Liver (tissue), 3 donors: ENCODE results near the gene TPCN1.

Experiments used
- ATF3 ChIP-seq: IDR thresholded peaks from 2 replicates; pipeline ENCODE4 v1.6.1; 2016; ENCODE audit warnings: antibody characterized with exemption
- CTCF ChIP-seq: fragments of 150-350 bp; IDR thresholded peaks from 2 replicates; pipeline ENCODE4 v1.5.1; 2017; ENCODE audit warnings: improper control_type of control experiment, low read depth, low read length; ENCODE audit not compliant: missing input control
- EGR1 ChIP-seq, 2 donors: IDR thresholded peaks; 2 replicates each; pipeline ENCODE4 v1.6.1; 2016 to 2018; ENCODE audit warnings: antibody characterized with exemption in 2 of 2, low read depth in 2 of 2
- RAD21 ChIP-seq, 2 donors: IDR thresholded peaks; 2 replicates each; pipeline ENCODE4 v1.6.1; 2016; ENCODE audit warnings: antibody characterized with exemption in 2 of 2, mild to moderate bottlenecking in 2 of 2
- SP1 ChIP-seq: IDR thresholded peaks from 2 replicates; pipeline ENCODE4 v1.6.1; 2018; ENCODE audit warnings: antibody characterized with exemption, mild to moderate bottlenecking
- TAF1 ChIP-seq: conservative IDR thresholded peaks from 2 replicates; pipeline ENCODE4 v1.6.1; 2016; ENCODE audit warnings: antibody characterized with exemption, mild to moderate bottlenecking
- YY1 ChIP-seq: IDR thresholded peaks from 2 replicates; pipeline ENCODE4 v1.6.1; 2016; ENCODE audit warnings: antibody characterized with exemption, mild to moderate bottlenecking
- TF ChIP-seq, protein P1 (sequence below): IDR thresholded peaks from 2 replicates; pipeline ENCODE4 v1.6.1; 2016; ENCODE audit warnings: antibody characterized with exemption
- TF ChIP-seq, protein P2 (sequence below): IDR thresholded peaks from 2 replicates; pipeline ENCODE4 v1.6.1; 2016; ENCODE audit warnings: antibody characterized with exemption, mild to moderate bottlenecking
- donor health status: healthy.
- donor health status: healthy.

- TF ChIP-seq, protein P1, sequence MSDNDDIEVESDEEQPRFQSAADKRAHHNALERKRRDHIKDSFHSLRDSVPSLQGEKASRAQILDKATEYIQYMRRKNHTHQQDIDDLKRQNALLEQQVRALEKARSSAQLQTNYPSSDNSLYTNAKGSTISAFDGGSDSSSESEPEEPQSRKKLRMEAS = no peak
- no peak for TF ChIP-seq CTCF
- no peak for TF ChIP-seq RAD21 (IDR thresholded peaks at IDR 0.05)
- TF ChIP-seq EGR1 (IDR thresholded peaks at IDR 0.05; ENCODE audit: low read depth in 2 of 2) = no peak
- TF ChIP-seq TAF1 = no peak
- TF ChIP-seq ATF3 = no peak
- no peak for TF ChIP-seq YY1
- TF ChIP-seq, protein P2, sequence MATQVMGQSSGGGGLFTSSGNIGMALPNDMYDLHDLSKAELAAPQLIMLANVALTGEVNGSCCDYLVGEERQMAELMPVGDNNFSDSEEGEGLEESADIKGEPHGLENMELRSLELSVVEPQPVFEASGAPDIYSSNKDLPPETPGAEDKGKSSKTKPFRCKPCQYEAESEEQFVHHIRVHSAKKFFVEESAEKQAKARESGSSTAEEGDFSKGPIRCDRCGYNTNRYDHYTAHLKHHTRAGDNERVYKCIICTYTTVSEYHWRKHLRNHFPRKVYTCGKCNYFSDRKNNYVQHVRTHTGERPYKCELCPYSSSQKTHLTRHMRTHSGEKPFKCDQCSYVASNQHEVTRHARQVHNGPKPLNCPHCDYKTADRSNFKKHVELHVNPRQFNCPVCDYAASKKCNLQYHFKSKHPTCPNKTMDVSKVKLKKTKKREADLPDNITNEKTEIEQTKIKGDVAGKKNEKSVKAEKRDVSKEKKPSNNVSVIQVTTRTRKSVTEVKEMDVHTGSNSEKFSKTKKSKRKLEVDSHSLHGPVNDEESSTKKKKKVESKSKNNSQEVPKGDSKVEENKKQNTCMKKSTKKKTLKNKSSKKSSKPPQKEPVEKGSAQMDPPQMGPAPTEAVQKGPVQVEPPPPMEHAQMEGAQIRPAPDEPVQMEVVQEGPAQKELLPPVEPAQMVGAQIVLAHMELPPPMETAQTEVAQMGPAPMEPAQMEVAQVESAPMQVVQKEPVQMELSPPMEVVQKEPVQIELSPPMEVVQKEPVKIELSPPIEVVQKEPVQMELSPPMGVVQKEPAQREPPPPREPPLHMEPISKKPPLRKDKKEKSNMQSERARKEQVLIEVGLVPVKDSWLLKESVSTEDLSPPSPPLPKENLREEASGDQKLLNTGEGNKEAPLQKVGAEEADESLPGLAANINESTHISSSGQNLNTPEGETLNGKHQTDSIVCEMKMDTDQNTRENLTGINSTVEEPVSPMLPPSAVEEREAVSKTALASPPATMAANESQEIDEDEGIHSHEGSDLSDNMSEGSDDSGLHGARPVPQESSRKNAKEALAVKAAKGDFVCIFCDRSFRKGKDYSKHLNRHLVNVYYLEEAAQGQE = no peak
- TF ChIP-seq SP1 = no peak
Observed at GRCh38 chr12:113268136-113268535, 46.9 kb downstream of the TPCN1 start.
